Loucy (cell line): ENCODE results near the gene OR6C74.

Experiments used
- H2AFZ ChIP-seq: fragments of 200-600 bp; sonication (generic); 2 replicates; pipeline ENCODE4 v1.6.0; 2016; ENCODE audit warnings: antibody characterized with exemption, mild to moderate bottlenecking, low read length, moderate library complexity
- H3F3A ChIP-seq: fragments of 200-600 bp; 2 replicates; pipeline ENCODE4 v1.6.0; 2016; ENCODE audit warnings: antibody characterized with exemption, low read depth, mild to moderate bottlenecking
- H3K27me3 ChIP-seq: fragments of 200-600 bp; sonication (generic); 2 replicates; pipeline ENCODE4 v1.6.1; 2014; ENCODE audit warnings: low read length, mild to moderate bottlenecking; ENCODE audit not compliant: insufficient read depth, poor library complexity, severe bottlenecking
- H3K36me3 ChIP-seq: fragments of 200-600 bp; sonication (generic); 2 replicates; pipeline ENCODE4 v1.6.1; 2016; ENCODE audit warnings: low read length; ENCODE audit not compliant: insufficient read depth
- H3K4me1 ChIP-seq: fragments of 200-600 bp; sonication (generic); 2 replicates; pipeline ENCODE4 v1.5.1; 2014; ENCODE audit warnings: low read length, mild to moderate bottlenecking; ENCODE audit not compliant: insufficient read depth, poor library complexity, severe bottlenecking
- H3K4me2 ChIP-seq: fragments of 200-600 bp; sonication (generic); 2 replicates; pipeline ENCODE4 v1.6.0; 2014; ENCODE audit warnings: antibody characterized with exemption, low read length, low read depth, mild to moderate bottlenecking; ENCODE audit not compliant: poor library complexity, severe bottlenecking
- H3K4me3 ChIP-seq: fragments of 200-600 bp; sonication (generic); 2 replicates; pipeline ENCODE4 v1.5.1; 2014; ENCODE audit warnings: low read length, mild to moderate bottlenecking, mixed read lengths; ENCODE audit not compliant: poor library complexity, severe bottlenecking
- H3K79me2 ChIP-seq: fragments of 200-600 bp; sonication (generic); 2 replicates; pipeline ENCODE4 v1.6.1; 2014; ENCODE audit warnings: low read length; ENCODE audit not compliant: insufficient read depth
- H3K9ac ChIP-seq: fragments of 200-600 bp; sonication (generic); 2 replicates; pipeline ENCODE4 v1.6.0; 2014; ENCODE audit warnings: mild to moderate bottlenecking, low read depth, low read length, moderate library complexity; ENCODE audit not compliant: poor library complexity, severe bottlenecking
- H3K9me2 ChIP-seq: fragments of 200-600 bp; sonication (generic); replicated peaks from 2 replicates; pipeline ENCODE4 v1.6.1; 2016; ENCODE audit warnings: low read depth, low read length, mixed read lengths
- H3K9me3 ChIP-seq: fragments of 200-600 bp; sonication (generic); 2 replicates; pipeline ENCODE4 v1.6.1; 2014; ENCODE audit warnings: mild to moderate bottlenecking, antibody characterized with exemption, low read length, low read depth; ENCODE audit not compliant: insufficient read depth
- H4K20me1 ChIP-seq: fragments of 200-600 bp; sonication (generic); 2 replicates; pipeline ENCODE4 v1.6.0; 2014; ENCODE audit warnings: antibody characterized with exemption, low read length, mild to moderate bottlenecking; ENCODE audit not compliant: insufficient read depth, poor library complexity, severe bottlenecking
- CTCF ChIP-seq: fragments of 200-600 bp; sonication (generic); conservative IDR thresholded peaks from 2 replicates; pipeline ENCODE4 v1.5.1; 2014; ENCODE audit warnings: mild to moderate bottlenecking, antibody characterized with exemption, low read length
- EZH2phosphoT487 ChIP-seq: fragments of 200-600 bp; IDR thresholded peaks from 2 replicates; pipeline ENCODE4 v1.6.1; 2018; ENCODE audit warnings: antibody characterized with exemption, mild to moderate bottlenecking, moderate library complexity, borderline replicate concordance

OR6C74 gene

GRCh38 chr12:55227643-55228042 is 16.8 kb upstream of the OR6C74 start:
- Histone ChIP-seq H3F3A (no peaks in the 10 kb centered on the region), H3K4me1 (no peaks in the 10 kb centered on the region), H2AFZ (no peak overlapping the region), H3K27me3 (peaks cover 7% of the 10 kb centered on the region), H3K9me2 (no peaks in the 10 kb centered on the region), H3K9ac (no peak overlapping the region), H3K4me2 (no peak overlapping the region), H3K36me3 (no peaks in the 10 kb centered on the region), H4K20me1 (no peaks in the 10 kb centered on the region), H3K4me3 (no peak overlapping the region), H3K9me3 (no peaks in the 10 kb centered on the region), H3K79me2 (no peaks in the 10 kb centered on the region)
- TF ChIP-seq EZH2phosphoT487 (no peak), CTCF (no peak)

- H4K20me1 ChIP-seq: no peaks in the 10 kb centered on the region
- no peaks in the 10 kb centered on the region for H3K9me2 ChIP-seq
- H3K79me2 ChIP-seq: no peaks in the 10 kb centered on the region
- H3K9me3 ChIP-seq: no peaks in the 10 kb centered on the region
- no peaks in the 10 kb centered on the region for H3K36me3 ChIP-seq
- no peak overlapping the region for H3K4me3 ChIP-seq
- H3K4me2 ChIP-seq: no peak overlapping the region
- no peaks in the 10 kb centered on the region for H3K4me1 ChIP-seq
- H2AFZ ChIP-seq: no peak overlapping the region
- no peaks in the 10 kb centered on the region for H3F3A ChIP-seq
- H3K9ac ChIP-seq: no peak overlapping the region
- TF ChIP-seq EZH2phosphoT487: no peak
- TF ChIP-seq CTCF: no peak
- peaks cover 4% of the 10 kb centered on the region for H3K27me3 ChIP-seq
These were observed 1.8 kb downstream of the OR6C74 start for GRCh38 chr12:55246159-55246558.

GRCh38 chr12:55250944-55251343 is 6.5 kb downstream of the OR6C74 start:
- no peak overlapping the region for H3K4me3 ChIP-seq
- no peak overlapping the region for H2AFZ ChIP-seq
- no peaks in the 10 kb centered on the region for H3K27me3 ChIP-seq
- no peaks in the 10 kb centered on the region for H3K79me2 ChIP-seq
- H3K36me3 ChIP-seq: no peaks in the 10 kb centered on the region
- TF ChIP-seq CTCF (no peak), EZH2phosphoT487 (no peak)
- H3K9ac ChIP-seq: no peak overlapping the region
- H3K9me2 ChIP-seq: no peaks in the 10 kb centered on the region
- no peak overlapping the region for H3K4me2 ChIP-seq
- no peaks in the 10 kb centered on the region for H3K9me3 ChIP-seq
- H3F3A ChIP-seq: no peaks in the 10 kb centered on the region
- H4K20me1 ChIP-seq: no peaks in the 10 kb centered on the region
- no peaks in the 10 kb centered on the region for H3K4me1 ChIP-seq
